OCI-LY3 (cell line): ENCODE results near the gene HLF.

ENCODE experiments used
- EZH2phosphoT487 ChIP-seq: fragments of 200-600 bp; shearing (Covaris generic); IDR thresholded peaks from 2 replicates; pipeline ENCODE4 v1.6.1; 2018; ENCODE audit warnings: antibody characterized with exemption, mixed run types, low read depth
- TF ChIP-seq, protein P1 (sequence below): fragments of 200-600, 300-600 bp; sonication (generic); IDR thresholded peaks from 2 replicates; pipeline ENCODE4 v1.5.1; 2014; ENCODE audit warnings: antibody characterized with exemption, low read length, low read depth

DNA sequence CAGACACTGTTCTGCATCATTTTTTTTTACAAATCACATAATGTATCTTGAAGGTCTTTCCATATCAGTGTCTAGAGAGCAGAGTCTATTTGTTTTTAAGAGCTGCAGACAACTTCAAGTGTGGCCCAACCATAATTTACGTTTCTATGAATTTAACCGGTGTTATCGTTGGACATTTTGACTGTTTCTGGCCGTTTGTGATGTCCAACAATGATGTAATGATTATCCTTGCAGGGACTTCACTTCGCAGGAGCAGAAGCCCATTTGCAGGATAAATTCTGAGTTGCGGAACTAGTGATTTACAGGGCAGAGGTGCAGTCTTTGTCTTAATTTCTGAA lies 26.9 kb upstream of the HLF start:
- TF ChIP-seq, protein P1, sequence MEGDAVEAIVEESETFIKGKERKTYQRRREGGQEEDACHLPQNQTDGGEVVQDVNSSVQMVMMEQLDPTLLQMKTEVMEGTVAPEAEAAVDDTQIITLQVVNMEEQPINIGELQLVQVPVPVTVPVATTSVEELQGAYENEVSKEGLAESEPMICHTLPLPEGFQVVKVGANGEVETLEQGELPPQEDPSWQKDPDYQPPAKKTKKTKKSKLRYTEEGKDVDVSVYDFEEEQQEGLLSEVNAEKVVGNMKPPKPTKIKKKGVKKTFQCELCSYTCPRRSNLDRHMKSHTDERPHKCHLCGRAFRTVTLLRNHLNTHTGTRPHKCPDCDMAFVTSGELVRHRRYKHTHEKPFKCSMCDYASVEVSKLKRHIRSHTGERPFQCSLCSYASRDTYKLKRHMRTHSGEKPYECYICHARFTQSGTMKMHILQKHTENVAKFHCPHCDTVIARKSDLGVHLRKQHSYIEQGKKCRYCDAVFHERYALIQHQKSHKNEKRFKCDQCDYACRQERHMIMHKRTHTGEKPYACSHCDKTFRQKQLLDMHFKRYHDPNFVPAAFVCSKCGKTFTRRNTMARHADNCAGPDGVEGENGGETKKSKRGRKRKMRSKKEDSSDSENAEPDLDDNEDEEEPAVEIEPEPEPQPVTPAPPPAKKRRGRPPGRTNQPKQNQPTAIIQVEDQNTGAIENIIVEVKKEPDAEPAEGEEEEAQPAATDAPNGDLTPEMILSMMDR: no peak
- no peak for TF ChIP-seq EZH2phosphoT487
